NOMO-1 treated with dmso at 0.1 percent for 144 hours (cell line): ENCODE measurements around the gene ANGPT4.

Source experiments
- DNase-seq: peaks from one replicate; lab custom pipeline; 2025; ENCODE audit not compliant: unreplicated experiment; lab: John Stamatoyannopoulos, UW

The ANGPT4 gene, protein sequence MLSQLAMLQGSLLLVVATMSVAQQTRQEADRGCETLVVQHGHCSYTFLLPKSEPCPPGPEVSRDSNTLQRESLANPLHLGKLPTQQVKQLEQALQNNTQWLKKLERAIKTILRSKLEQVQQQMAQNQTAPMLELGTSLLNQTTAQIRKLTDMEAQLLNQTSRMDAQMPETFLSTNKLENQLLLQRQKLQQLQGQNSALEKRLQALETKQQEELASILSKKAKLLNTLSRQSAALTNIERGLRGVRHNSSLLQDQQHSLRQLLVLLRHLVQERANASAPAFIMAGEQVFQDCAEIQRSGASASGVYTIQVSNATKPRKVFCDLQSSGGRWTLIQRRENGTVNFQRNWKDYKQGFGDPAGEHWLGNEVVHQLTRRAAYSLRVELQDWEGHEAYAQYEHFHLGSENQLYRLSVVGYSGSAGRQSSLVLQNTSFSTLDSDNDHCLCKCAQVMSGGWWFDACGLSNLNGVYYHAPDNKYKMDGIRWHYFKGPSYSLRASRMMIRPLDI

DNA sequence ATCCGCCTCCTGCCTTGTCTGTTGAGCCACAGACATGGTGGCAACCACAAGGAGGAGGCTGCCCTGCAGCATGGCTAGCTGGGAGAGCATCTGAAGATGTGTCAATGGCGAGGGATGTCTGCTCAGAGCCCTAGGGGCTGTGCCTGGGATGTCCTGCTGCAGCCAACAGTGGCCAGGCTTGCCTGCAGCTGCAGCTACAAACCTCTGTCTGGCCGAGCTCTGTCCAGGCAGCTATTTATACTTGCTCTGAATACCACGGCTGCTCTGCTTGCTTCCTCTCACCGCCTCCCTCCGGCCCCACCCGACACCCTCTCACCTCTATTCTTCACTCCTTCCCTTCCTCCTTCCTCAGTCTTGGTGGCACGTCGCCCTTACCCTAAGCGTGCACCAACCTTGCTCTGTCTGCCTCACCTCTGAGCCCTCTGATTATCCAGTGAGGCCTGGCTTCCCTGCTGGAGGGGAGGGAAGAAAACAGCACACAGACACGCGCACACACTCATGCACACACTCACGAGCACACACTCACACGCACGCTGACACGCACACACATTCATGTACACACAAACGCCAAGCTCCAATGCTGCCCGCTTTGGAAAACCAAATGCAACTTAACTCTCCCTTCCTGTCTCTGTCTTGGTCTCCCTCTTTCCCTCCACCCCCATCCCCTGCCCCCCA lies at the start of gene ANGPT4:
Gene ANGPT4, minus strand, starts transcription at position 210 of the 675 bp plus-strand sequence. Its CDS starts 120 bp downstream, at position 90.
- DNase-seq = no peak

DNA sequence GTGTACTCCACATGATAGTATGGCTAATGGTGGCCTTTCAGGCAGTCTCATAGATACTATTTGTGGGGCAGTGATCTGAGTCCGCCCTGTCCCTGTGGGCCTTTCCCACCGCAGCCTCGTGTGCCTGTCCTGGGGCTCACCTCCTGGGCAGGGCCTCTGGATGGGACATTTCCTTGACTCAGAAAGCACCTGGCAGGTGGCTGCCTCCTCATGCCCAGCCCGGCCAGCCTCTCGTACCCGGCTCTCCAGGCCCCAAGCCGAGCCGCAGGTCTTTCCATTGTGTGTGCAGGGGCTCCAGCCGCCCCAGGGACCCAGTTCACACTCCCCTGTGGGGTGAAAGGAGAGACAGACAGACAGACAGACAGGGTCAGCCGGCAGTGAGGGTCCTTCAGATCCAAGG lies 47.7 kb upstream of the ANGPT4 start:
- DNase-seq = no peak

DNA sequence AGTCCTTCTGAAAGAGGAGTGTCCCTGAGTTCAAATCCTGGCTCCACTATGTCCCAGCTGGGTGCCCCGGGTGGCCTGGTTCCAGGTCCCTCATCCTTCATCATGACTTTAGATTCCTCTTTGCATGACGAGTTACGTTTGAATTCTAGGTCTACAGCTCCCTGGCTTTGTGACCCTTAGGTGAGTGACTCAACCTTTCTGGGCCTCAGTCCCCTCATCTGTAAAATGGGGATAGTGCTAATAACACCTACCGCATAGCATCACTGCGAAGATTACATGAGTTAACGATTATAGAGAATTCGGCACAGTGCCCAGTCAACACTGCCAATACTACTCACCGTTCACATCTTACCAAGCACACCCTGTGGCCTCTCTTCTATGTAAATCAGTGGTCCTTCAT lies 46.5 kb upstream of the ANGPT4 start:
- DNase-seq = no peak

DNA sequence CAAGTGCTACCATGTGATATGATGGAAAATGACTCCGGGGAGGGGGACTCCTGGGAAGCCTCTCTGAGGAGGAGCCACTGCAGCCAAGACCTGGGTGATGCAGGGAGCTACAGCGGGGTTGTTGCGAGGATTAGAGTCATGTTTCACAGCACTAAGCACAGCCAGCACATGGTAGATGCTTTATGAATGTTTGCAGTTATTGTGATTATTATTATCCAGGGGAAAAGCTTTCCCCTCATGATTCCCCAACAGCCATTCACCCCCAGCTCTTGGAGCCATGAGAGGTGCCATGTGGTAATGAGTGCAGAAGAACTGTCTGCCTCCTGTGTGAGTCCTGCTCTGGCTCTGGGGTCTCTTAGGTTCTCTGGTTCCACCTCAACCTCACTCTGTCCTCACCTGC lies 46.1 kb upstream of the ANGPT4 start:
- no peak for DNase-seq

DNA sequence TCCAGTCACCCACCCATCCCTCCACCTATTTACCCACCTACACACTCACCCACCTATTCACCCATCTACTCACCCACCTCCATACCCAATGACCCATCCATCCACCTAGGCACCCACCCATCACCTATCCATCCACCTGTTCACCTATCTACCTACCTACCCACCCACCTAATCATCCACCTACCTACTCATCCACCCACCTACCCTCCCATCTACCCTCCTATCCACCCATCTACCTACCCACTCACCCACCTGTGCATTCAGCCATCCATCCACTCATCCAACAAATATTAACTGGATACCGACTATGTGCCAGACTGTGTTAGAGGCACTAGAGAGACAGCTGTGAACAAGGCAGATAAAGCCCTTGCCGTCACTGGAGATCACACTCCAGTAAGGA lies 45.6 kb upstream of the ANGPT4 start:
- no peak for DNase-seq

DNA sequence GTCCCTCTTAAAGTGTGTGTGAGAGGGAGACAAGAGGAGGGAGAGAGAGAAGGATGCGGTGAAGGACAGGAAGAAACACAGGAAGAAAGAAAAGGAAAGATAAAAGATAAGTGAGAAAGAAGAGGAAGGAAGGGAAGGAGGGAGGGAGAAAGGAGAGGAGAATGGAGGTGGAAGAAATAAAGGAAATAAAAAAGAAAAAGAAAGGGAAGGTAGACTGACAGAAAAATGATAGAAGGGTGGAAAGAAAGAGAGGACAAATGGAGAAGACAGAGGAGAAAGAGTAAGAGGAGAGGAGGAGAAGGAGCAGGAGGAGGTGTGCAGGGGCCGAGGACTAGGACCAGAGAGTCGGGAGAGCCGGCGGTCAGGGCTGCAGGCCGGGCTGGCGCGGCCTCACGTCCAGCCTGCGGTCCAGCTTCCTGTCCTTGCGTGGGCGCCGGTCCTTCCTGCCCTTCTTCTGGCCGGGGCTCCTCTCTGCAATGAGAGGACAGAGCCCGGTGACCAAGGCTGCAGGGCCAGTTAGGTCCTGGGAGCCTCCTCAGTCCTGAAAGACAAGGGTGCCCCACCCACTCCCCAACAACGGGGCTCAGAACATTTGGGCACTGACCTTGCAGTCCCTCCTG lies 44.0 kb upstream of the ANGPT4 start:
- no peak for DNase-seq

DNA sequence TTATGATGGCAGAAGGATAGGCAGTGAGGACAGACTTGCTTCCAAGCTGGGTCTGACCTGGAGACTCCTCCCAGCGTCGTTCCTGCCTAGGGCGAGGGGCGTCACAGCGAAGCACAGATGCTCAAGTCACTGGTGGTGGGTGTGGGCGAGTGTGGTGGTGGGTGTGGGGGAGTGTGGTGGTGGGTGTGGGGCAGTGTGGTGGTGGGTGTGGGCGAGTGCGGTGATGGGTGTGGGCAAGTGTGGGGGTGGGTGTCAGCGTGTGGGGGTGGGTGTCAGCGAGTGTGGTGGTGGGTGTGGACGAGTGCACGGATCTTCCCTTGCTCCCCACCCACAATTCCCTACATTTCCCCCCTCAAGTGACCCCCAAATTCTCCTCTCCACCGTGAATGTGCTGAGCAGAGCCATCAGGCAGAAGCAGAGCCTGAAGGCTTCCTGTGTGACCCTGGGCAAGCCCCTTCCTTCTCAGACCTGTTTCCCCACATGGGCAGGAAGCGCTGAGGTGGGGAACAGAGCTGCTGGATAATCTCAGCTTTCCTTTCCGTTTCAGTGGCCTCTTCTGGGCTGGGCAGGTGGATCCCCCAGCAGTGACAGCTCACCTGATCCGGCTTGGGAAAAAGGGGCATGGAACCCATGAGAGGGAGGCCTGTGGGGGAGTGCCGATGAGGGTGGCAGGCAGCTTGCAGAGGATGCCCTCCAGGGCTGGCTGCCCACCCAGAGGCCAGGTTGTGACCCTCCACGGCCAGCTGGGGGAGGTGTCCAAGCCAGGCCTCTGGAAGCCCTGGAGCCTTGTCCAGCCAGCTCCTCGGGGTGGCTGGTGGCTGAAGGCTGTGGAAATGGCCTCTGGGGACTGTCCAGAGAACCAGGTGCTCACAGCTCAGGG lies 43.0 kb upstream of the ANGPT4 start:
- DNase-seq = no peak

DNA sequence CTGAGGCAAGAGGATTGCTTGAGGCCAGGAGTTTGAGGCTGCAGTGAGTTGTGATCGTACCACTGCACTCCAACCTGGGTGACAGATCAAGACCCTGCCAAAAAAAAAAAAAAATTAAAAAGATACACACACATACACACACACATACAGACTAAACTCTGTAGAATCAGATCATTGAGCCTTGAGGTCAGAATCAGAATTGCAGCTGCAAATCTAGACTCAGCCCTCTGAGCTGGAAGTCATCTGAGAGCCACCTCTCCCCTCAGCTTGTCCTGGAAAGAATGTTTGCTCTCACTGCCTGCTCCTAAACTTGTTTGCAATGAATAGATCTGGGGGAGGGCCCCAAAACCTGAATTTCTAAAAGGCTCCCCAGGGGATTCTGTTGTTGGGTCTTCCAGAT lies 41.4 kb upstream of the ANGPT4 start:
- no peak for DNase-seq

DNA sequence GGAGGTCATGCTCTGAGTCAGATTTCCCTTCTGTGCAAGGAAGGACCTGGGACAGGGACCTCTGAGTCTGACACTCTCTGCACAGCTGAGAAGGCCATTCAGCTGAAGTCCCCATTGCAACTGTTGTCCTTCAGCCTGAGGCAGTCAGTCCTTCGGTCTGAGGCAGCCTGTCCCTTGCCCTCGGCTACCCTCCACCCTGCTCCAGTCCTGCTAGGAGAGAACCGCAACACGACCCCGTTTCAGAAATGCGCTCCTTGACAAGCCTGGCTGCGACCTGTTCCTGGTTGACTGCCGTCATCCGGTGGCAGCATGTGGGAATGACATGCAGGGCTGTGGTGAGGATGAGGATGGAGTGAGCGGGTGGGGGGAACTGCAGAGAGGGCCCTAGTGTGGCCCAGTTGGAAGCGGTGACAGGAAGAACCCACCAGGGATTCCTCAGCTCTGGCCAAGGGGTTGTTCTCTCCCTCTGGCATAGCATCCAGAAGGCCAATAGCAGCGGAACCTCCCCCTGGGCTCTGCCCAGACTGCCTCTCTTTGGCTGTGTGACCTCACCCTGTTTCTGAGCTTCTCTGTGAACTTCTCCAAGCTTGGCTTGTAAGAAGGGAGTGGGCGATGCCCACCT lies 40.3 kb upstream of the ANGPT4 start:
- DNase-seq = peak; percentile 41

DNA sequence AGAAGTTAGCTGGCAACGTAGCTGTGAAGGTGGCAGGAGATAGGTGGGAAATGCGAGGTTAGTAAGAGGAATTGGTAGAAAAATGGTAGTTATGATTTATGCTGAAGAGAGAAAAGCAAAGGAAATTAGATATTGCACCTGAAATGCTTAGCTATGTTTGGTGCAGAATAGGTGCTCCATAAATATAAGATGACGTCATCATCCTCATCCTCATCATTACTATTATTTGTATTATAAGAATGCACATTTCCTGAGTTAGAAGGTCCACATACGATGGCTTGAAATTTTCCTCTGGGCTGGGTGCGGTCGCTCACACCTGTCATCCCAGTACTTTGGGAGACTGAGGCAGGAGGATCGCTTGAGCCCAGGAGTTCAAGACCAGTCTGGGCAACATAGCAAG lies 39.5 kb upstream of the ANGPT4 start:
- DNase-seq = no peak

DNA sequence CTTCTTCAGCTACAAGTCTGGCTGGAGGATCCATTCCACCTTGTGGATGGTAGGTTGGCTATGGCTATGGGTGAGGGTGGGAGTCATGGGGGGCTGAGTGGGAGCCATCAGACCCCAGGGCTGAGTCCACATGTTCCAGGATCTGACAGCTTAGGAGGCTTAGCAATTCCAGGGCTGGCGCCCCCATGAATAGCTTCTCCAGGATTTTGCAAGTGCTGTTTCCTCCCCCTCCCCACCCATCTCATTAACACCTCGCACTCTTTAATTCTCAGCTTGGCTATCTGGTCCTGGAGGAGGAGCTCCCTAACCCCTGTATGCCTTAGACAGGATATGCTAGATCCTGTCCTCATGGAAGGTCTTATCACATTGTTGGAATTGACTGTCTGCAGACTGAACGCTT lies 39.0 kb upstream of the ANGPT4 start:
- no peak for DNase-seq

DNA sequence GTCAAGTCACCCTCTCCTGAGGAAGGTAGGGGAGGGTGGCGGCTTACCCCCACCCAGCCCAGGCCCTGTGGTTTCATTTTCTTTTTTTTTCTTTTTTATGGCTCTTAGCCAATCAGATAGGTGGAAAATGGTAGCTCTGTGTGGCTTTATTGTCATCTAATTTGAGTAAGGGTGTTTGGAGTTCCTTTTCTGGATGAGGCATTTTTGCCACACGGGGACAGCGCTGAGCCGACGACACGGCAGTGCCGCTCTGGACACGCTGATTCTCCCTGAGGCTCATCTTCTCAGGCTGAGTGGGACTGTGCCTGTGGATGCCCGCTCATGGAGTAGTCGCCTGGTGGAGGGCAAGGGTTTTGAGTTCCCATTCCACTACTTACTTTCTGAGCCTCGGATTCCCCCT lies 37.6 kb upstream of the ANGPT4 start:
- no peak for DNase-seq

DNA sequence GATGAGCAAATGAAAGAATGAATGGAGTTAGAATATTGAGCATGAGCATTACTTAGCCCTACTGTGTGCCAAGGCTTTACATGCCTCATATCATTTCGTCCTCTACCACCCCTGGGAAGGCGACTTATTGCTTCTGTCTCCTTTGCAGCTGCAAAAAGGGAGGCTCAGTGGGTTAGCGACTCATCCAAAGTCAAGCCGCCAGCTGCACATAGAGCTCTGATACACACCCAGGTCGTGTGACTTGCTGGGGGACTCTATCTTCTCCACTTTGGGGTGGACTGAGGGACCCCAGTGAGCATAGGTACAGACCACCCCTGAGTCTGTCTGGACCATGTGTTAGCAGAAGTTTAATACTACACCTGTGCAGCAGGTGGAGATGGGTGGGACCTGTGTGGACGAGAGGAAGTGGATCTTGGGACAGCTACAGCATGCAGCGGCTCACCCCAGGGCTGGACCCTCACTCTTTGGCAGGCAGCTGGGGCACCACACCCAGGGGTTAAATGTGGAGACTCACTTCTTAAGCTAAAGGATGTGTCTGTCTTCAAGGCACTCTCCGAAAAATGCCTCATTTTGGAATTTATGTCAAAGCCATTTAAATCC lies 36.2 kb upstream of the ANGPT4 start:
- no peak for DNase-seq

DNA sequence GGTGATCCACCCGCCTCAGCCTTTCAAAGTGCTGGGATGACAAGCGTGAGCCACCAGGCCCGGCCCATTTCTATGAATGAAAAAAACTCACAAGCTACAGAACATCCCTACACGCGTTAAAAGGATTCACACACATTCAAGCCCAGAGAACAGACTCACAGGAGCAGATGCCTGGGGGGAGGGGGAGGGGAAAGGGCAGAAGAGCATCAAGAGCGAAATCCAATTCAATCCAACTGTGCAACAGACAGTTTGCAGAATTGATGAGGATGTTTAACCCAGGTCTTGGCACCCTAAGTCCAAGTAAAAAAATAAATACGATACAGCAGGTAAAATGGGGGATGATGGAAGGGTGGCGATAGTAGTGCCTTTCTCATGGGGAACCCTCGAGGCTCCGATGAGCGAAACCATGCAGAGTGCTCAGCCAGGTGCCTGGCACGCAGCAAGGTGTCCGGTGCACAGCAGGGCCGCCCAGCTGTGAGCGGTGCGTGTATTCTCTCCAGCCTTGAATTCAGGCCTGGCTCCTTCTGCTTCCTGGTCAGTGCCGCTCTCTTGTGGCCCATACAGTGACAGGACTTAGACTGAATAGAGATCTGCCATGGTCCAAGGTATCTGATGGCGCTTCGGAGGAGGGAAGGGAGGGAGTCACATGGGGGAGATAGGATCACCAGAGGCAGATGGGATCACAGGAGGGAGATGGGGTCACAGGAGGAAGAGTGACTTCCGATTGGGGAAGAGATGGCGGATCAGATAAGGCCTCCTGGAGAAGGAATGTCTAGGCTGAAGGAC lies 35.4 kb upstream of the ANGPT4 start:
- DNase-seq = no peak

DNA sequence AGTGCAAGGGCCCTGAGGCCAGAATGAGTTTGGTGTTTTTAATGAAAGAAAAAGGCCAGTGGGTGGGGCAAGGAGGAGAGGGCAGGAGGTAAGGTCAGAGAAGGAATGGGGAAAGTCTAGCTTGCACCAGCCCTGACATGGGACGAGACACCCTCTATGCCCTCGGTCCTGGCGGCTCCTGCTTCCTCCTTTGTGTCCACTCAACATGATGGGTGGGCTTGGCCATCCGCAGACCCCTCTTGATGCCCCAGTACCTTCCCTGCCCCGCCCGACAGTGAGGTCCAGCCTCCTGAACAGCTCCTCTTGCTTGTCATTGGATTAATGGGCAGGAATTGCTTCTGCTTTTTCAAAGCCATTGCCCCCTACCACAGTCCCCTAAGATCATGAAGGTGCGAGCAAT lies 33.6 kb upstream of the ANGPT4 start:
- DNase-seq = no peak

DNA sequence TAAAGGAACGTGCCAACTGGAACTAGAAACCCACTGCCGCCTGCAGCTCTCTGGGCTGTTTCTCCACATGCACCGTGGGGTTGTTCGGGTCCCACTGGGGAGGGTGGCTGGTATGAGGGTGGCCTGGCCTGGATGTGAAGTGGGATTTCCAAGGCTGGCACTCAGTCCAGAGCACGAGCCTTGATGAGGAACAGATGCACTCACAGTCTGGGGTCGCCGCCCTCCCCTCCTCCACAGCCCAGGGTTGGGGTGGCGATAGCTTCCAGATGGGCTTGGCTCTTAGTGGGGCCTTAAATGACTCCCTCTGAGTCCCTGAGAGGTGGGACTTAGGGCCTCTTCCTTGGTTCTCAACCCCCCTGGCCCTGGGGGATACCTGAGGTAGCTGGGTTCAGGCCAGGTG lies 30.7 kb upstream of the ANGPT4 start:
- no peak for DNase-seq

DNA sequence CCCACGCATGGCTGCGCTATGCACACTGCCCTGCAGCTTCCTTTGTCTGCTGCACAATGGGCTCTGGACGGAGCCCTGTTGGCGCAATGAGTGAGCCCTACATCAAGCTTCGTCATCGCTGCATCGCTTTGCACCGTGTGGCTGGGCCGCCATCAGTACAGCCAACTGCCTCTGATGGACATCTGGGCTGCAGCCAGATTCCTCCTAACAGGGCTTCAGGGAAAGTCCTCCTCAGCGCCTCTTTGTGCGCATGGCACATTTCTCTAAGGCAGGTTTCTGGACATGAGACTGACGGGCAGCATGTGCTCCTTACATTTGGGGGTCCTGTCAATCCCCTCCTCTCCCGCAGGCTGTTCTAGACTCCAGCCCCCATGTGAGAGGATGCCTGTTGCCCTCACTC lies 29.7 kb upstream of the ANGPT4 start:
- DNase-seq = no peak

DNA sequence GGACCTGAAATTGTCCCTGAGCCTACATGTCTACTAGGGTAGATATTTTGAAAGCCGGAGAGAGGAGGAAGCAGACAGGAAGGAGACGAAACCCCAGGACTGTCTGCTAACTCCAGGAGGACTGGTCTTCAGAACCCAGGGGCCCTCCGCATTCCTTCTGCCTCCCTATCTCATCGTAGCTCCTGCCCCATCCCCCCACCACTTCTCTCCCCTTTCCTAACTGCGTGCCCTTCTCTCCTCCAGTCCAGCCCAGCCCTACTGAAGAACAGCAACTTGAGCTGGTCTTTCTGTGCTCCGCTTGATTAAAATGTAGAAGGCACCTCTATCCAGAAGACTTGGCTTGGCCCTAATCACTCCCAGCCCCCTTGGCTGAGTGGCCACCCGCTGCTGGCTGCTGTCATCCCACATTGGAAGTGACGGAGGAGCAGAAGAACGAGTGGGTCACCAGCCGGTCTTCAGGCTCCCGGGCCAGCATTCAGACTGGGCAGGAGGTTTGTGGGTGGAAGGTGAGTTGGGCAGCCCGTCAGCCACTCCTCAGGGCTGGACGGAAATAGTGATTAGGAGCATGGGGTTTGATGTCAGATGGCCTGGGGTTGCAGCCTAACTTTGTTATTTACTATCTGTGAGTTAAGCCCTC lies 28.8 kb upstream of the ANGPT4 start:
- DNase-seq = no peak

DNA sequence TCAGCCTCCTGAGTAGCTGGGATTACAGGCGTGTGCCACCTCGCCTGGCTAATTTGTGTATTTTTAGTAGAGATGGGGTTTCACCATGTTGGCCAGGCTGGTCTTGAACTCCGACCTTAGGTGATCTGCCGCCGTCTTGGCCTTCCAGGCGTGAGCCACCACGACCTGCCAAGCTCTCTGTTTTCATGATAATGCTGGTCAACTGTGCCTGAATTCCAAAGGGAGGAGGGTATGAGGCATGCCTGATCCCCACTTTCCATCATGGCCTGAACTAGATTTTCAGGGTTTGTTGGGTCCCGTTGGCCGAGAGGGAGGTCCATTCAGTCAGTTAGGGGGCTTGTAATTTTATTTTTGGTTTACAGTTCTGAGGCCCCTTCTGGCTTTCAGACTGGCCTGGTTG lies 28.0 kb upstream of the ANGPT4 start:
- no peak for DNase-seq
